HepG2 (cell line): ENCODE results near the gene CDKN2AIP. TPM values are rescaled to one million over a fixed set of nuclear protein-coding genes. Genes with fewer than 3 reads are reported as not detected.

Experiments
- ATAC-seq: fragments of 200-7000 bp; cut with Tn5 transposase; 3 replicates; pipeline ENCODE4 v1.9.1; 2020; ENCODE audit warnings: mild to moderate bottlenecking, moderate library complexity
- BruUV-seq: library from RNA; stranded (reverse); fragments of 400-500 nt; replicated peaks from 2 replicates; lab custom pipeline; 2021; lab: Mats Ljungman, UMichigan
- CTCF ChIA-PET: fragments of 300-600 bp; formaldehyde crosslinking; extraction: SDS; loops from one replicate; lab custom pipeline; 2021; ENCODE audit warnings: low total read pairs, inconsistent platforms, low intra/inter-chr PET ratio; lab: Yijun Ruan, JAX
- POLR2A ChIA-PET: fragments of 350-600 bp; sonication (Branson Sonifier 250); formaldehyde crosslinking; loops from one replicate; lab custom pipeline; 2020; ENCODE audit warnings: antibody characterized with exemption, inconsistent platforms; lab: Yijun Ruan, JAX
- DNase-seq: peaks from one replicate; pipeline ENCODE4 v3.0.0-alpha.2; 2015; ENCODE audit warnings: low spot score
- FAIRE-seq: peaks from 3 replicates; lab custom pipeline; 2011; peaks lifted over from hg19 to GRCh38; lab: Jason Lieb, UNC
- H2AFZ ChIP-seq: one replicate; pipeline ENCODE4 v1.6.1; 2011; ENCODE audit warnings: low read length, inconsistent platforms
- H3K27ac ChIP-seq: fragments of 300-600 bp; 3 replicates; pipeline ENCODE4 v1.8.0; 2011; ENCODE audit warnings: mixed run types, mild to moderate bottlenecking, mixed read lengths, low read length, inconsistent platforms; ENCODE audit not compliant: insufficient read depth; ENCODE audit errors: extremely low read length
- H3K27me3 ChIP-seq, 2 experiments: fragments of 200-600 bp in 1 of 2; 2 replicates in 1 of 2; 3 replicates in 1 of 2; pipeline versions ENCODE4 v1.6.0 to v1.8.0; 2011; ENCODE audit warnings: low read length in 2 of 2, mild to moderate bottlenecking in 2 of 2, moderate library complexity in 2 of 2, inconsistent platforms in 1 of 2; ENCODE audit not compliant: insufficient read depth in 2 of 2, control insufficient read depth in 1 of 2
- H3K36me3 ChIP-seq, 2 experiments: fragments of 200-600 bp in 1 of 2; replicated peaks in 1 of 2; 2 replicates in 1 of 2; 3 replicates in 1 of 2; pipeline versions ENCODE4 v1.5.1 to v1.8.0; 2011; ENCODE audit warnings: low read length in 2 of 2, inconsistent platforms in 1 of 2; ENCODE audit not compliant: insufficient read depth in 2 of 2, control insufficient read depth in 1 of 2
- H3K4me1 ChIP-seq: 2 replicates; pipeline ENCODE4 v1.5.1; 2012; ENCODE audit warnings: low read length, inconsistent platforms; ENCODE audit not compliant: insufficient read depth
- H3K4me2 ChIP-seq: 2 replicates; pipeline ENCODE4 v1.6.0; 2011; ENCODE audit warnings: low read depth, low read length, inconsistent platforms
- H3K4me3 ChIP-seq, 3 experiments: fragments of 200-600 bp in 1 of 3; sonication (generic), shearing (Covaris generic) in 1 of 3; replicated peaks in 1 of 3; 2 replicates each; pipeline ENCODE4 v1.5.1; 2011 to 2016; ENCODE audit warnings: low read length in 3 of 3, inconsistent platforms in 2 of 3, low read depth in 2 of 3, mild to moderate bottlenecking in 2 of 3, control low read depth in 1 of 3, mixed read lengths in 1 of 3; ENCODE audit not compliant: insufficient read depth in 1 of 3
- H3K79me2 ChIP-seq: one replicate; pipeline ENCODE4 v1.6.1; 2011; ENCODE audit warnings: low read length, inconsistent platforms; ENCODE audit not compliant: insufficient read depth
- H3K9ac ChIP-seq: 2 replicates; pipeline ENCODE4 v1.6.0; 2011; ENCODE audit warnings: mild to moderate bottlenecking, low read depth, low read length, inconsistent platforms; ENCODE audit not compliant: insufficient read depth
- H3K9me3 ChIP-seq: 2 replicates; pipeline ENCODE4 v1.5.1; 2012; ENCODE audit warnings: mild to moderate bottlenecking, low read length
- H4K20me1 ChIP-seq: 2 replicates; pipeline ENCODE4 v1.6.0; 2011; ENCODE audit warnings: inconsistent platforms, mild to moderate bottlenecking, low read length, moderate library complexity; ENCODE audit not compliant: insufficient read depth
- FOXM1 ChIP-seq: sonication (generic); formaldehyde crosslinking; IDR thresholded peaks from 2 replicates; pipeline ENCODE4 v1.5.0; 2020; ENCODE audit warnings: missing genetic modification reagents
- HMGXB3 ChIP-seq: sonication (generic); formaldehyde crosslinking; IDR thresholded peaks from 2 replicates; pipeline ENCODE4 v1.4.0; 2020; ENCODE audit warnings: missing genetic modification reagents, borderline replicate concordance
- POLR2A ChIP-seq, 2 experiments: IDR thresholded peaks; 2 replicates each; pipeline ENCODE4 v1.6.1; 2011; ENCODE audit warnings: low read depth in 2 of 2, low read length in 2 of 2, mild to moderate bottlenecking in 1 of 2, moderate library complexity in 1 of 2; ENCODE audit not compliant: insufficient read depth in 1 of 2
- WGBS: methylation state at CpG from one replicate; pipeline ENCODE4 v1.1.6; 2017; ENCODE audit warnings: low lambda C conversion rate; 5-methylcytosine and 5-hydroxymethylcytosine counted together
- in situ Hi-C: cut with HindIII; loops from 2 replicates; pipeline ENCODE4 v1.10.0; 2017; ENCODE audit warnings: low pct_unique_long_range_greater_than_20kb; ENCODE audit not compliant: extremely low pct_ligation_motif_present
- intact Hi-C: fragments of 100-400 bp; cut with micrococcal nuclease; formaldehyde crosslinking; loops from one replicate; pipeline ENCODE4 v1.10.0; 2022; ENCODE audit not compliant: unreplicated experiment
- polyA plus RNA-seq, 8 experiments: library from polyadenylated mRNA; depleted of rRNA in 3 of 8; stranded (reverse) in 7 of 8; unstranded in 1 of 8; fragments of >200 nt; fragmentation: Illumina TruSeq in 4 of 8; extraction: Trizol in 4 of 8; gene quantifications; 2 replicates each; pipeline versions ENCODE4 v1.2.1 to v1.2.3, GENCODE V29; 2011 to 2016; ENCODE audit warnings: low read depth in 4 of 8, missing spikeins in 1 of 8, mixed read lengths in 1 of 8; ENCODE audit not compliant: insufficient read depth in 1 of 8
- total RNA-seq, 5 experiments: library from RNA; depleted of rRNA; stranded (reverse); fragments of >200 nt; fragmentation: Illumina TruSeq; extraction: Trizol; gene quantifications; 2 replicates each; pipeline ENCODE4 v1.2.3, GENCODE V29; 2016; ENCODE audit warnings: low read depth in 1 of 5
- TF ChIP-seq, protein P1 (sequence below): sonication (generic); formaldehyde crosslinking; conservative IDR thresholded peaks from 2 replicates; pipeline ENCODE4 v1.8.1; 2023; ENCODE audit warnings: missing genetic modification reagents

The CDKN2AIP gene
- total and polyA plus RNA-seq, 2 of the 13 experiments (the other 11 are each of a cell fraction or from before 2014, with no cell fraction given), result 17.0 to 18.7 TPM

- Histone ChIP-seq H3K79me2 (no peaks in the 10 kb centered on the region), H3K36me3 (no peaks in the 10 kb centered on the region), H3K4me2 (no peak overlapping the region), H3K27ac (no peak overlapping the region), H3K9me3 (no peaks in the 10 kb centered on the region)
- ATAC-seq (no peak), DNase-seq (no peak)
- TF ChIP-seq POLR2A (IDR thresholded peaks at IDR 0.05; ENCODE audit: insufficient read depth in 1 of 2, low read depth in 2 of 2, low read length in 2 of 2), result no peak
- TF ChIP-seq HMGXB3, result no peak
- TF ChIP-seq, all 625 proteins: peak for 0
- Histone ChIP-seq H2AFZ (no peak overlapping the region), H4K20me1 (no peaks in the 10 kb centered on the region), H3K4me1 (peaks cover 25% of the 10 kb centered on the region), H3K4me3 (no peak overlapping the region), H3K9ac (no peak overlapping the region), H3K27me3 (no peaks in the 10 kb centered on the region)
- WGBS, result 79% methylated on average over 1 of the region's 1 CpG
- in situ Hi-C loops (no loop called here), intact Hi-C loops (no loop called here)
- ChIA-PET POLR2A (interaction anchor here (0.8 kb wide), 1 partner anchor 25 kb away, joined by 3 read pairs; no protein-coding TSS in a partner anchor), CTCF (no interaction called here)
- FAIRE-seq, result no peak
- BruUV-seq, result no TSS peak
Observed at GRCh38 chr4:183469285-183469684, 24.8 kb downstream of the CDKN2AIP start.

DNA sequence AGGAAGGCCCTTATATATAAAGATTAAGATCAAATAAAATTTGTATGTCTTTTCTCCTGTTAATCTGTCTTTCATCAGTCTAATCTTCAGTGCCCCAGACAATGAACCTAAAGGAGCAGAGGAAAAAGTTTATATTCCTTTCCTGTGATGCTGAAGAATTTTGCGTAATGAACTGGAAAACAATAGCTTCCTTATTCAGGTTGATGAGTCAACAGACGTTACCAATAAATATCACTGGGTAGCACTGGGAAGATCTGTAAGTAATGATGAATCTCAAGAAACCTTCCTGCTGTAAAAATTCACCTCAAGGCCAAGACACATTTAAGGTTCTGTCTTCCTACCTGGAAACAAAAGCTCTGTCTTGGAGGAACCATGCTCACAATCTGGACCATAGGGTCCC lies 25.5 kb downstream of the CDKN2AIP start:
- Histone ChIP-seq H3K27me3 (no peaks in the 10 kb centered on the region), H3K36me3 (no peaks in the 10 kb centered on the region), H3K79me2 (no peaks in the 10 kb centered on the region), H3K4me1 (peaks cover 25% of the 10 kb centered on the region), H4K20me1 (no peaks in the 10 kb centered on the region), H3K4me2 (no peak overlapping the region), H2AFZ (no peak overlapping the region), H3K4me3 (no peak overlapping the region), H3K9ac (no peak overlapping the region), H3K9me3 (no peaks in the 10 kb centered on the region), H3K27ac (no peak overlapping the region)
- ChIA-PET CTCF (no interaction called here), POLR2A (interaction anchor here (1.4 kb wide), 1 partner anchor 26 kb away, joined by 3 read pairs; no protein-coding TSS in a partner anchor)
- FAIRE-seq, result no peak
- intact Hi-C loops (loop anchor here (5.0 kb wide), 2 partner anchors 327 to 692 kb away; no protein-coding TSS in a partner anchor), in situ Hi-C loops (loop anchor here (5.0 kb wide), 1 partner anchor 132 kb away; no protein-coding TSS in a partner anchor)
- ATAC-seq, result no peak
- WGBS, result 43% methylated on average over 2 of the region's 2 CpGs
- TF ChIP-seq FOXM1 (CRISPR knock-in tag), result no peak
- TF ChIP-seq, protein P1, sequence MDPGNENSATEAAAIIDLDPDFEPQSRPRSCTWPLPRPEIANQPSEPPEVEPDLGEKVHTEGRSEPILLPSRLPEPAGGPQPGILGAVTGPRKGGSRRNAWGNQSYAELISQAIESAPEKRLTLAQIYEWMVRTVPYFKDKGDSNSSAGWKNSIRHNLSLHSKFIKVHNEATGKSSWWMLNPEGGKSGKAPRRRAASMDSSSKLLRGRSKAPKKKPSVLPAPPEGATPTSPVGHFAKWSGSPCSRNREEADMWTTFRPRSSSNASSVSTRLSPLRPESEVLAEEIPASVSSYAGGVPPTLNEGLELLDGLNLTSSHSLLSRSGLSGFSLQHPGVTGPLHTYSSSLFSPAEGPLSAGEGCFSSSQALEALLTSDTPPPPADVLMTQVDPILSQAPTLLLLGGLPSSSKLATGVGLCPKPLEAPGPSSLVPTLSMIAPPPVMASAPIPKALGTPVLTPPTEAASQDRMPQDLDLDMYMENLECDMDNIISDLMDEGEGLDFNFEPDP (CRISPR knock-in tag), result no peak
- no TSS peak for BruUV-seq
- DNase-seq, result no peak
